ENCODE measurements around the gene PSMB2.
A peak's percentile ranks its signal among the peaks of the same experiment; 100 is the strongest.

The PSMB2 gene

DNA sequence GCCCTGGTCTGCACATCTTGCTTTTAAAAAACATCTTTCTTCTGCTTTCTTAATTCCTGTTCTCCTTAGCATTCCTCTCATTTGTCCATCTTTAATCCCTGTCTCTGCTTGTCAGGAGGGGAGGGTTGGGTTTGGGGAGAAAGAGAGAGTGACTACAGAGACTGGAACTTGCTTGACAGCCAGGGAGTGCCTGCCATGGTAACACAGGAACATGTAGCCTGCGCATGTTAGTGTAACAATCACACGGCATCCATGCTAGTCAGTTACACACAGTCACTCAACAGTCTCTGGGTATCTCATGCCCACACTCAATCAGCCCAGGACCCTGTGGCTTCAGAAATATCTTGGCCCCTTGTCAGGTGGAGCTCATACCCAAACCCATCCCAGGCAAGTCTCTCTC, 69.0 kb downstream of the PSMB2 start:
- no peak for DNase-seq (ENCODE audit: low read depth)

DNA sequence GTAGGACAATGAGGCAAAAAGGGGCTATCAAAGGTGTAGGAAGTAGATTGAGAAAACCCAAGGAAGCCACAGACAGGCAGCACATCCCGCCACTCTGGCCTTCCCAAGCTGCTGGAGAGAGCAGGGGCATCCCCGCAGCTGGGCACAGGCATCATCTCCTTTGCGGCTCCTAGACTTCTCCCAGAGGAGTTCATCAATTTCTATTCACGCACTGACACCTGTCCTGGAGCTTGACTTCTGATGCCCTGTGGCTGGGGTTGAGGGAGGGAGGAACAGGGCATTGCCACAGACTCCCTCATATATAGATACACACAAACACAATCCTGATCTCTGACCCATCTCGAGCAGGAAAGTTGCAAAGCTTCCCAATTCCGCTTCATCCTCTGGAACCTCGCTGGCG, 70.1 kb downstream of the PSMB2 start:
- DNase-seq (ENCODE audit: low read depth): no peak

DNA sequence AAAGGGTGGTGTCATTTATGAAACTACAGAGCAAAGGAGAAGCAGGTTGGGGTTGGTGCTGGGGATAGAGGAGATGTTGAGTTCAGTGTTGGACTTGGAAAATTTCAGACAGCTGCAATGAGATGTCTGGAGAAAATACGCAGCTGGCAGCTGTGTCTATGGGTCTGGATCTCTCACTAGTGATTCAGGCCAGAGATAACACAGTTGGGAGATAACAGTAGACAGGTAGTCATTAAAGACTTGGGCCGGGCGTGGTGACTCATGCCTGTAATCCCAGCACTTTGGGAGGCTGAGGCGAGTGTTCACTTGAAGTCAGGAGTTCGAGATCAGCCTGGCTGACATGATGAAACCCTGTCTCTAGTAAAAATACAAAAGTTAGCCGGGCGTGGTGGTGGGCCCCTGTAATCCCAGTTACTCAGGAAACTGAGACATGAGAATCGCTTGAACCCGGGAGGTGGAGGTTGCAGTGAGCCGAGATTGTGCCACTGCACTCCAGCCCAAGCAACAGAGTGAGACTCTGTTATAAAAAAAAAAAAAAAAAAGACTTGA, 70.7 kb downstream of the PSMB2 start:
- no peak for DNase-seq (ENCODE audit: low read depth)

DNA sequence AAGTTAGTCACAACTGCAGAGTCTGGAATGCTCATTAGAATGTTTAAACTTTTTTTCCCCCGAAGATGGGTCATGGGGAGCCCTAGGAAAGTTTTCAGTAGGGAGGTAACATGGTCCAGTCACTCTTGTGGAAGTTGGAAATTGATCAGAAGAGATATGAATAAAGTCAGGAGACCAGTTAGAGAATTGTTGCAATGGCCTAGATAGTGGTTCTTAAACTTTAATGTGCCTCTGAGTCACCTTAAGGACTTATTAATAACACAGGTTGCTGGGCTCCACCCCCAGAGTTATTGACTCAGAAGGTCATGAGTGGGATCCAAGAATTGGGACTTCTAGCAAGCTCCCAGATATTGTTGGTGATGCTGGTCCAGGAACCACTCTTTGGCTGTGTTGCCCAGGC, 71.4 kb downstream of the PSMB2 start:
- DNase-seq (ENCODE audit: low read depth): no peak

DNA sequence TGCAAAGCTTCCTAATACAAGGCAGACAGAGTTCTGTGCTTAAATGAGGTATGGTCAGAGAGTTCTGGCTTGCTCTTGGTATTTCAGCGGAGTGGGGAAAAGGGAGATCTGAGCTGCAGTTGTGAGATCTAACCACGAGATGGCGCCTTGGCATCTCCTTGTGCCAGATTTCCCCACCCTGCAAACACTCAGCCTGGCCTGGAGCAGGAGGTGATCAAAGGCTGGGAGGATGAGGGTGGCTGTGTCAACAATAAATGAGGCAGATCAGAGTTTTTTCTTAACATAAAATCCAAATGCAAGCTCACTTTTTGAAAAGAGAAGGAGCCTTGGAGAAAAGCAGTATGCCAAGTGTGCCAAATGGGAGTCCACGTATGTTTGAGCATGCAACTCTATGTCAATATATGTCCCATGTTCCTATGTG, 72.3 kb downstream of the PSMB2 start:
- DNase-seq (ENCODE audit: low read depth): no peak

DNA sequence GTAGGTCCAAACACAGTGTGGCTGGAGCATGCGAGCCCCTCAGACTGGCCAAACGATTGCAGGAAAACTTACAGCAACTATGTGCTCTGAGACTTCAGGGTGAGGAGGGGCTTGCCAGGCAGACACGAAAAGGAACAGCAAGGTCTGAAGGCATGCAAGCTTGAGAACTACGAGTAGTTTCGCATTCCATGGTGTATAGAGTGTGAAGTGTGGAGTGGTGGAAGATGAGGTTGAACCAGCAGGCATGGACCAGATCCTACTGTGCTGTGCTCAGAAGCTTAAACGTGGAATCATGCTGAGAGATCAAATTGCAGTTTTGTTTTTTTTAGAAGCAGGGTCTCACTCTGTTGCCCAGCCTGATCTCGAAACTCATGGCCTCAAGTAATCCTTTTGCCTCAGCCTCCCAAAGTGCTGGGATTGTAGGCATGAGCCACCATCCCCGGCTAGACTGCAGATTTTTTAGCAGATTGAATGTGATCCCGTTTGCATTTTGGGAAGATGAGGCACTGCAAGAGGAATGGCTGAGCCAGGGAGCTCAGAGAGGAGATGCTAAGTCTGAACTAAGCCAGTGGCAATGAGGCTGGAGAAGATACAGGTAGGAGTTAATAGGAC, 73.3 kb downstream of the PSMB2 start:
- DNase-seq (ENCODE audit: low read depth): no peak

DNA sequence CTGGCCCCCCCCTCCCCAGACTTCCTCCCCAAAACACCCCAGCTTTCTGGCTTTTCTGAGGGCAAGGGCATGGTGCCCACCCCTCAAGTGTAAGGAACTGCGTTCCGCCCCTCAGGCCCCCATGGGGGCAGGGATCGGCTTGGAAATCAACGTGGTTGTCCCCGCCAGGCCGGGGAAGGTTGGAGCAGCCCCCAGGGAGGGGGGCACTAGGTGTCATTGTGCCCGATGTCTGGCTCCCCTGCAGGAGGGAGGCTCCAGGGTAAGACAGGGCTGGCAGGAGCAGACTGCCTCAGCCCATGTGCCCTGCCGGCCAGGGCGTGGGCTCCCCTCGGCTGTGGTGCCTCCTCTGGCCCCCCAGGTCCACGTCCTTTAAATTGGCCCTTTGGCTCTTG, 75.6 kb downstream of the PSMB2 start:
- DNase-seq (ENCODE audit: low read depth): no peak

DNA sequence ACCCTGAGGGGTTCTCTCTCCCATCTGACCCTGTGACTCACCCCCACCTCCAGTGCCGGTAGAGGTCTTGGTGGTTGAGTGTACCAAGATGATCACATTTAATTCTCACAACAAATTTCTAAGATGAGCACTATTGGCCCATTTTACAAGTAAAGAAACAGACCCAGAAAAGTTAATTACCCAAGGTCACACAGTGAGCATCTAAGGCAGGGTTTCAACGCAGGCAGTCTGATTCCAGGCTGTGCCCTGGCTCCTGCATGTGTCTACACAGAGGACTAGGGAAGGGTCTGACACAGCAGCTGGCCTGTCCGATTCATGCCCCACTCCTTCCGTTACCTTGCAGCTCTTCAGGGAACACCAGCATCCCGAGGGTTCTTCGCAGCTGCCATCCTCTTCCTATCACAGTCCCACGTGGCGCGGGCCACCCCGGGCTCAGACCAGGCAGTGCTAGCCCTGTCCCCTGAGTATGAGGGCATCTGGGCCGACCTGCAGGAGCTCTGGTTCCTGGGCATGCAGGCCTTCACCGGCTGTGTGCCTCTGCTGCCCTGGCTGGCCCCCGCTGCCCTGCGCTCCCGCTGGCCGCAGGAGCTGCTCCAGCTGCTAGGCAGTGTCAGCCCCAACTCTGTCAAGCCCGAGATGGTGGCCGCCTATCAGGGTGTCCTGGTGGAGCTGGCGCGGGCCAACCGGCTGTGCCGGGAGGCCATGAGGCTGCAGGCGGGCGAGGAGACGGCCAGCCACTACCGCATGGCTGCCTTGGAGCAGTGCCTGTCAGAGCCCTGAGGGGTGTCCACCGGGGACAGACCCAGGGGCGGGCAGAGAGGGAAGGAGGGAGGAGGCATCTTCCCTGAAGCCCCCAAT, 76.2 kb downstream of the PSMB2 start:
- DNase-seq (ENCODE audit: low read depth): no peak

DNA sequence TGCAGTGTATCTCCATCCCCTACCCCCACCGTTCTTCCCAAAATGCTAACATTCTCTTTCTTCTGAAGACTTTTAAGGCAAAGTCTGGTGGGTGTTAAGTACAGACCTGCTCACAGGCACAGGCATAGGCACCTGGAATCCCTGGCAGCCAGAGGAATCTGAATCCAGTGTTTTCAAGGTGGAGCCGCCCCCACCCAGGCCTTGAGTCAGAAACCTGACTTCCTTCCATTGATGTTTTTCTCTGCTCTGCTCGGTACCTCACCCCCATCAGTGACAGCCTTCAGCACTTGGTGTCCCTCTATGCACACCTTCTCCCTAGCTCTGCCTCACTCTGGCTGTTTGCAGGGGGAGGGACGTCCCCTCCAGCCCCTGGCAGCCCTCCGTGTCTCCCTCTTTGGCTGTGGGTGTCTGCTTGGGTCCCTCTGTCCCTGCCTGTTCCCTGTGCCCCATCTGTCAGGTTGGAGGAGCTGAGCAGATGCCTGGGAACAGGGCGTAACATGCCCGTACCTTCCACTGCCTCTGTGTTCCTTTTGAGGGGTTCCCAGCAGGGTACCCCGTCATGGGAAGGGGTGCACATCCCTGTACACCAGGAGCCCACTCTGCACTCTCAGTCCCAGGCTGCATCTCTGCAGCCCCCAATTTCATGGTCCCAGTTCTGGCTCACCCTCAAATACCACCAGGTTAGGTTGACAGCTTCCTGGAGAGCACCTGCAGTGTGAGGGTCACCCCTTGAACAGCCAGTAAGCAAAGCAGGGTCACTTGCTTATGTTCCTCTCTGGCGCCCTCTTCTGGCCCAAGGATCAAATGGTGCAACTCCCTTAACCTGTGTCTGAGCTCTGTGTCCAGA, 77.1 kb downstream of the PSMB2 start:
- no peak for DNase-seq (ENCODE audit: low read depth)

DNA sequence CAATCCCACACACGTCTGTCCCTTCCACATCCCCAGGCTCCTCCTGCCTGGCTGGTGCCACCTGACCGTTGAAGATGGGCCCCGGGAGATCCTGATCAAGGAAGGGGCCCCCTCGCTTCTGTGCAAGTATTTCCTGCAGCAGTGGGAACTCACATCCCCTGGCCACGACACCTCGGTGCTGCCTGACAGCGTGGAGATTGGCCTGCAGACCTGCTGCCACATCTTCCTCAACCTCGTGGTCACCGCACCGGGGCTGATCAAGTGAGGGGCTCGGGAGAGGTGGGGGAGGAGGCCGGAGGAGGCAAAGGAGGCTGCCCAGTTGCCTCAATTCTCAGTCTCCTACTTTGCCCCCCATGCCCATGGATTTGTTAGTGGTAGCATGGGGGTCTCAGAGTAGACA, 78.2 kb downstream of the PSMB2 start:
- DNase-seq (ENCODE audit: low read depth): no peak

DNA sequence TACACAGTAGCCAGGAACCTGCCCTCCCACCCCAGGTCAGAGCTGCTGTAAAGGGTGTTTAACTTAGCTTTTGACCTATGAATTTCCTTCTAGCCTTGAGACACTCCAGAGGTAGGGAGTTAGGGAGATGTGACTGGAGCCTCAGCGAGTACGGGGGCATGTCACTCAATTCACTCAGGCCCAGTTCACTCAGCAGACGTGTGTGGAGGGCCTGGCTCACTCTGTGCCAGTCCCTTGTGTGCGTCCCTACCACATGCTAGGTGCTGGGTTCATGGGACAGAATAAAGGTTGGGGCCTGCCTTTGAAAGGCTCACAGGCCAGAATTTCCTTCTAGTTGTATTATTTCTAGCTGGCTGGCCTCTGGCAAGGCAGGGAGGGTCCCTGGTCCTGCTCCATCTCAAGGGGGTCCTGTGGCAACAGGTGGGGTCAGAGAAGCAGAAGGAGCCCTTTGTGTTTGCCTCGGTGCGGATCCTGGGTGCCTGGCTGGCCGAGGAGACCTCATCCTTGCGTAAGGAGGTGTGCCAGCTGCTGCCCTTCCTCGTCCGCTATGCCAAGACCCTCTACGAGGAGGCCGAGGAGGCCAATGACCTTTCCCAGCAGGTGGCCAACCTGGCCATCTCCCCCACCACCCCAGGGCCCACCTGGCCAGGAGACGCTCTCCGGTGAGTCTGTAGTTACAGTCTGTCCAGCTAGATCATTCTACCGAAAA, 79.2 kb downstream of the PSMB2 start:
- no peak for DNase-seq (ENCODE audit: low read depth)

DNA sequence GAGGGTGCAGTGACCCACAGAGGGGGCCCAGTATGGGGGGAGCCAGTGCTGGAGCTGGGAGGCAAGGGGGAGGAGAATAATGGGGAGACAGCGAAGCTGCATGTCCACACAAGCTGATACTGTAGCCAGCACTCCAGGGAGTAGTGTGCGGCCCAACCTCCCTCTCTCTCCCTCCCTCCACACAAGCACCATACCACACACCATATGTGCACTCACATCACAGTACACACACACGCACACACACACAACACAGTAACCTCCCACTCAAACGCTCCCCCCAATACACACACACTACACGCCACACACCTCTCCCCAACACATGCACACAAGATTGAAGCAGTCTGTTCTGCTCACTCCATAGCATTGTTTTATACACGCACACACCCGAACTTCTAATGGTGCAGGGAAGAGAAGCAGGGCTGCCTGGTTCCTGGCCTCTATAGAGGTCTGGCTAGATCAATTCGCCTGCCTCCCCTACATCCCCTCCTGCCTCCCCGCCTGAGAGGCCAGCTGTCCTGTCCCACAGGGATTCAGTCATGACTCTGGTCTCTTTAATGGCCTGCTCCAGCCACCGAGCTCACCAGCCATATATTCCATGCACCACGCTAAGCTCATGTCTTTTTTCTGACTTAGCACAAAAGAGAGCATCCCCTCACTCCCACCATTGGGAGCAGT, 79.9 kb downstream of the PSMB2 start:
- no peak for DNase-seq (ENCODE audit: low read depth)

DNA sequence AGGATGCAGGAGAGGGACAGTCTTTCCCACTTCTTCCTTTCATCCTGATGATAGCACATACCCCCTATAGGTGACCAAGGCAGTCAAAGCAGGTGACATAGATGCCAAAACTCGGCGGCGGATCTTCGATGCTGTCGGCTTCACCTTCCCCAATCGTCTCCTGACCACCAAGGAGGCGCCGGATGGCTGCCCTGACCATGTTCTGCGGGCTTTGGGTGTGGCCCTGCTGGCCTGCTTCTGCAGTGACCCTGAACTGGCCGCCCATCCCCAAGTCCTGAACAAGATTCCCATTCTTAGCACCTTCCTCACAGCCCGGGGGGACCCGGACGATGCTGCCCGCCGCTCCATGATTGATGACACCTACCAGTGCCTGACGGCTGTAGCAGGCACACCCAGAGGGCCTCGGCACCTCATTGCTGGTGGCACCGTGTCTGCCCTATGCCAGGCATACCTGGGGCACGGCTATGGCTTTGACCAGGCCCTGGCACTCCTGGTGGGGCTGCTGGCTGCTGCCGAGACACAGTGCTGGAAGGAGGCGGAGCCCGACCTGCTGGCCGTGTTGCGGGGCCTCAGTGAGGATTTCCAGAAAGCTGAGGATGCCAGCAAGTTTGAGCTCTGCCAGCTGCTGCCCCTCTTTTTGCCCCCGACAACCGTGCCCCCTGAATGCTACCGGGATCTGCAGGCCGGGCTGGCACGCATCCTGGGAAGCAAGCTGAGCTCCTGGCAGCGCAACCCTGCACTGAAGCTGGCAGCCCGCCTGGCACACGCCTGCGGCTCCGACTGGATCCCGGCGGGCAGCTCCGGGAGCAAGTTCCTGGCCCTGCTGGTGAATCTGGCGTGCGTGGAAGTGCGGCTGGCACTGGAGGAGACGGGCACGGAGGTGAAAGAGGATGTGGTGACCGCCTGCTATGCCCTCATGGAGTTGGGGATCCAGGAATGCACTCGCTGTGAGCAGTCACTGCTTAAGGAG, 80.8 kb downstream of the PSMB2 start:
- no peak for DNase-seq (ENCODE audit: low read depth)

DNA sequence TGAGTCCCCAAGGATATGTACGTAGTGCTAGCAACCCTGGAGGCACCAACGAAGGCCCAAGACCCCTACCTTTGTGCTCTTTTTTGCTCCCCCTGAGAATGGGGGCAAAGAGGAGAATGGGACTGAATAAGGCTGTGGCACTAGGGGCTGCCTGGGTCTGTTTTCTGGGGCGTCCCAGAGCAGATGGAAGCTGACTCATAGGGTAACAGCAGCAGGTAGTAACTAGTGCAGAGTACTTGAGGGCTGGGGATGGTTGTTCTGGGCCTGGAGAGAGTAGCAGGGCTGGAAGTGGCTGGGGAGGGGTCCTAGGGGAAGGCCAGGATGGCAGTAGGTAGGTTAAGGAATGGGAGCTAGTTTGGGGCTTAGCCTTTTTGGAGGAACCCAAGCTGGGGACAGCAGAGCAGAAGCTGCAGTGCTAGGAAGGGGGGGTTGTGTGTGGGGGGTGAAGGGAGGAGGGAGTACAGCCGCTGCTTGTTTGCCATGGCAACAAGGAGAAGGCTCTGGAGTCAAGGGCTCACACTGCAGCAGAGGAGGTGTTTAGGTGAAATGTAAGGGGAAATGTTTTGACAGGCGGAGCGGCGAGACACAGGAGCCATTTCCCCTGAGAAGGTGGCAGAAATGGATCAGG, 81.9 kb downstream of the PSMB2 start:
- DNase-seq (ENCODE audit: low read depth): no peak

DNA sequence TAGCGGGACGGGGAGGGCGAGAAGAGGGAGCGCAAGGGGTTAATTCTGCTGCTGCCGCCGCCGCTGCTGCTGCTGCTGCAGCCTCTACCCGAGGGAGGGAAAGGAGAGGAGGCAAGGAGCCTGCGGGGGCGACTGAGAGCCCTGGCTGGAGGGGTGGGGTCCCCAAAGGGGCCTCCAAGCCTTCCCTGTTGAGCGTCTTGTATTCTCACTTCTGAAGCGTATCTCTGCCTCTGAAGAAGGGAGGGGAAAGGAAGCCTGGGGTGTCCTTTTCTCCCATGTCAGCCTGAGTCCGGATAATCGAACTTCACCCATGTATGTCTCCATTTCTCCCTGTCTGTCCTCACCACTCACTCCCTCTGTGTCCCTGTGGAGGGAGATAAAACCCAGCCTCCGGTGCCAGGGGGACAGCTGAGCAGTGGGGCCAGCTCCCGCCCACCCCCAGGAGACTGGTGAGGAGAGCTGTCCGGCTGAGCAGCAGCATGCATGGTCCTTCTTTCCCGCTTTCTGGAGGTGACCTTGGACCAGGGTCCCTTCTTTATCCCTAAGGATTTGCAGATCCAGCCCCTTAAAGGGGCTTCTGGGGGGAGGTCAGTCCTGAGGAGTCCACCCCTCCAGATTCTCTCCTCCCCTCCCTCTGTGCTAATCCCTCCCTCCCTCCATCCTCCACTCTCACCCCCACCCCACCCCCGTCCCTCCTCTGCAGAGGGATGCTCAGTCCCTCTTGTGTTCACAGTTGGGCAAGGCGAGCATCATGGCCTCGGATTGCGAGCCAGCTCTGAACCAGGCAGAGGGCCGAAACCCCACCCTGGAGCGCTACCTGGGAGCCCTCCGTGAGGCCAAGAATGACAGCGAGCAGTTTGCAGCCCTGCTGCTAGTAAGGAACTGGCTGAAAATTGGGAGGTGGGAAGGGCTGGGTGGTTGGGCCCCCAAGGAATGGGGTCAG, 82.7 kb downstream of the PSMB2 start:
- DNase-seq (ENCODE audit: low read depth): no peak

DNA sequence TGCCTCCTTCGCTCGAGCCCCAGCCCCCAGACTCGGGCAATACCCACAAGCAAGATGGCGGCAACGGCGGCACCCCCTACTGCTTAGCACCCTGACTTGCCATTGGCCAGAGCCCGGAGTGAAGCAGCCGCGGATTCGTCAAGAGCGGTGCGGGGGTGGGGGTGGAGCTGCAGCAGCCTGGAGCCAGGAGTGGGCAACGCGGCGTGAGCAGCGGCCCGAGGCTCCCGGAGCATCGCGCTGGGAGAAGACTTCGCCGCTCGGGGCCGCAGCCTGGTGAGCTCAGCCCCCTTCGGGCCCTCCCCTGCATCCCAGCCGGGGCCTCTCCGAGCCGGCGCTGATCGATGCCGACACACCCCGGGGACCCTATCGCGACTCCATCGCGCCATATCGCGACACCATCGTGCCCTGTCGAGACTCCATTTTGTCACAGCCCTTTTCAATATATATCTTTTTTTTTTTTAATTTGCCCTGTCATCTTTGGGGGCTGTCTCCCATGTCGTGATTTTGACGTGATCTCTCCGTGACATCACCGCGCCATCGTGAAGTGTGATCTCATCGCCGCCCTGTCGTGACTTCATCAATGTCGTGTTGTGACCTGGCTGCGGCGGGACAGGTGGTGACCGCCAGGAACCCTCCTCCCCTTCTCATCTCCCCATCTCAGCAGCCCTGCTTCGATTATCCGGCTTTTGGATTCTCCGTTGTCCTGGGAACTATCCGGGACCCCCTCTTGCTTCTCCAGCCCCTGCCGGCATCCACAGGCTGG, 83.5 kb downstream of the PSMB2 start, which contains the start of gene NCDN:
Gene NCDN, plus strand, starts transcription at position 189 of the 763 bp plus-strand sequence. Its CDS starts 392 bp downstream, at position 581.
- DNase-seq (ENCODE audit: low read depth): peak; percentile 81

DNA sequence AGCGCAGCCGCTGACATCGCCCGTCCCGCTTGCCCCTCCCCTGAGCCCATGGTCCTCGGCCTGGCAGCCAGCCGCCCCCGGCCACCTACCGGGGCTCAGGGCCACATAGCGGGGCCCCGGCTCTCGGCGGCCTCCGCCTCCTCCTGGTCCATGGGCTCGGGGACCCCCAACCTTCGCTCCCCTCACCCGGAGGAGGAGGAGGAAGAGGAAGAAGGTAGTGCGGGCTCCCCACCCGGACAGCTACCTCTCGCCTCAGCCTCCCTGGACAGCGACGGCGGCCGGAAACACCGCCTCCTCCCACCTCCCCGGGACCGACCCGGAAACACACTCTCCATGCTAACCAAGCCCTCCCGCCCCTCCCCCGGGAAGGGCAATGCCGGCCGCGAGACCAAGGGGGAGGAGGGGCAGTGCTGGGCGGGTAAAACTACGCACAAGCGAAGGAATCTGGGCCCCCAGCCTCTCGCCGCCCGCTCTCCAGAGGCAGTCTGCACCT, 84.2 kb downstream of the PSMB2 start, which contains the start of gene KIAA0319L:
Gene KIAA0319L, minus strand, starts transcription at position 286 of the 493 bp plus-strand sequence. CDS start 2,912 bp downstream, outside the sequence.
- no peak for DNase-seq (ENCODE audit: low read depth)
